BE2C (cell line): ENCODE data around the gene SH2D2A.

Experiments used
- DNase-seq: peaks from one replicate; pipeline ENCODE4 v3.0.0-alpha.2; 2020
- H3K27me3 ChIP-seq: fragments of 250-450 bp; sonication (Bioruptor Pico); 2 replicates; pipeline ENCODE4 v1.5.1; 2020; ENCODE audit warnings: mild to moderate bottlenecking
- H3K36me3 ChIP-seq: fragments of 250-450 bp; sonication (Bioruptor Pico); 2 replicates; pipeline ENCODE4 v1.5.1; 2020; ENCODE audit warnings: mild to moderate bottlenecking
- H3K4me1 ChIP-seq: fragments of 250-450 bp; sonication (Bioruptor Pico); 2 replicates; pipeline ENCODE4 v1.5.1; 2020
- H3K4me3 ChIP-seq: 2 replicates; pipeline ENCODE4 v1.5.1; 2011; ENCODE audit warnings: low read depth, low read length
- H3K9me3 ChIP-seq: fragments of 250-450 bp; sonication (Bioruptor Pico); 2 replicates; pipeline ENCODE4 v1.5.1; 2020
- TF ChIP-seq, protein P1 (sequence below): IDR thresholded peaks from 2 replicates; pipeline ENCODE4 v1.5.1; 2012; ENCODE audit warnings: mild to moderate bottlenecking, low read depth, low read length

Gene SH2D2A

DNA sequence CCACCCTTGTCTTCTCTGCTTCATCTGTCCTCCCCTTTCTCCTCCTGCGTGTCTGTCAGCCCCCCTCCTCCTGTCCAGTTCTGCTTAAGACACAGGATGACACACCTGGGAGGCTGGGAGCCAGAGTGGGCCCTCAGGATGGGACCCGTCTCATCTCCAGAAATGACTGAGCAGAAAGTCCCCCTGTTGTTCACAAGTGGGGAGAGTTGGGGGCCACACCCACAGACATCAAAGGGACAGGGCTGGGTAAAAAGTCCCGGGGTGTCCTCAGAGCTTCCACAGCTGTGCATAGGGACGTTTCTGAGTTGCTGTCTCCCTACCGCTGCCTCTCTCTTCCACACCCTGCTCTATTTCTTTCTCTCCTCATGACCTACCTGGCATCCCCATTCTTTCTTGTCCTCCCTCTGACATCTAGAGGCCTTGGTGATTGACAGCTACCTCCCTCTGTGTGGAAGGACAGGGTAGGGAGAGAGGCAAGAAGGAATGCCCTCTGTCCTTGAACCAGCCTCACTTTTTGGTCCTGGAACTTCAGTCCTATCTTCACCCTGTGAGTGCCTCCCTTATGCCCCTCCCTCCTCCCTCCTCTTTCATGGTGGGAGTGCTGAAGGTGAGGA lies 19.5 kb upstream of the SH2D2A start:
- Histone ChIP-seq H3K4me3 (no peak overlapping the region), H3K27me3 (no peaks in the 10 kb centered on the region), H3K4me1 (peaks cover 10% of the 10 kb centered on the region), H3K36me3 (no peaks in the 10 kb centered on the region), H3K9me3 (no peaks in the 10 kb centered on the region)
- DNase-seq: no peak
- TF ChIP-seq, protein P1, sequence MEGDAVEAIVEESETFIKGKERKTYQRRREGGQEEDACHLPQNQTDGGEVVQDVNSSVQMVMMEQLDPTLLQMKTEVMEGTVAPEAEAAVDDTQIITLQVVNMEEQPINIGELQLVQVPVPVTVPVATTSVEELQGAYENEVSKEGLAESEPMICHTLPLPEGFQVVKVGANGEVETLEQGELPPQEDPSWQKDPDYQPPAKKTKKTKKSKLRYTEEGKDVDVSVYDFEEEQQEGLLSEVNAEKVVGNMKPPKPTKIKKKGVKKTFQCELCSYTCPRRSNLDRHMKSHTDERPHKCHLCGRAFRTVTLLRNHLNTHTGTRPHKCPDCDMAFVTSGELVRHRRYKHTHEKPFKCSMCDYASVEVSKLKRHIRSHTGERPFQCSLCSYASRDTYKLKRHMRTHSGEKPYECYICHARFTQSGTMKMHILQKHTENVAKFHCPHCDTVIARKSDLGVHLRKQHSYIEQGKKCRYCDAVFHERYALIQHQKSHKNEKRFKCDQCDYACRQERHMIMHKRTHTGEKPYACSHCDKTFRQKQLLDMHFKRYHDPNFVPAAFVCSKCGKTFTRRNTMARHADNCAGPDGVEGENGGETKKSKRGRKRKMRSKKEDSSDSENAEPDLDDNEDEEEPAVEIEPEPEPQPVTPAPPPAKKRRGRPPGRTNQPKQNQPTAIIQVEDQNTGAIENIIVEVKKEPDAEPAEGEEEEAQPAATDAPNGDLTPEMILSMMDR: no peak

DNA sequence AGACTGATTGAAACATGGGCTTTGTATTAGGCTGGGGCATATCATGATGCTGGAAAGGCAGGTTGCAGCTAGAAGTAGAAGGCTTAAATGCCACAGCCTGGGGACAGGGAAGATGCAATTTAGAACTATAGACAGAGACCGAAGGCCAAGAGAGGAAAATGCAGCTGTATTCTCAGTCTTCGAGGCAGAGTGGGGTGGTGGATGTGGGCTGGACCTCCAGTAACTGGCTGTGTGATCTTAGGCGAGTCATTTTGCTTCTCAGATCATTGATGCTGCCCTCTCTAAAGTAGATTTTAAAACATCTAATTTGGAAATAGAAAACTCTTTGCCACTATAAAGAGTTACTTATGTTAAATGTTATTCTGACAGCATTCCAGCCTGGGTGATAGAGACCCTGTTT lies 17.7 kb upstream of the SH2D2A start:
- H3K9me3 ChIP-seq: no peaks in the 10 kb centered on the region
- H3K27me3 ChIP-seq: no peaks in the 10 kb centered on the region

DNA sequence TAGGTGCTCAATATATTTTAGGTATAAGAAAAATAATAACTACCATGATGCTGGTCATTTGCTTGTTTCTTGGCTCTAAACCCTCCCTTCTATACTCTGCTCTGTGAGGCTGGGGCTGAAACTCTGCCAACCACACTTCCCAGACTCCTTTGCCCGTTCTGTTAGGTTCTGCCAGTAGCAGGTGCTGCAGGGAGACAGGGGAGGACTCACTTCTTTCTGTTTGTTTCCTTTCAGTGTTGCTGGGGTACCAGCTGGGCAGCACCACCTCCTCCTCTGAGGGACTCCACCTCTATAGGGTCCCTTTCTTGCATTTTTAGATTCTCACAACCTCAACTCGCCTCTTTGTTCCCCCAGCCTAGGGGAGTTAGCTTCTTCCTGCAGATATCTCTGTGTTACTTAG lies 17.0 kb upstream of the SH2D2A start:
- Histone ChIP-seq H3K9me3 (no peaks in the 10 kb centered on the region), H3K27me3 (no peaks in the 10 kb centered on the region), H3K36me3 (no peaks in the 10 kb centered on the region), H3K4me3 (no peak overlapping the region), H3K4me1 (no peaks in the 10 kb centered on the region)
- TF ChIP-seq, protein P1: no peak
- no peak for DNase-seq

More for the DNA sequence above, 17.7 kb upstream of the SH2D2A start:
- TF ChIP-seq, protein P1: no peak
- no peak for DNase-seq
- peaks cover 5% of the 10 kb centered on the region for H3K4me1 ChIP-seq
- no peak overlapping the region for H3K4me3 ChIP-seq
- H3K36me3 ChIP-seq: no peaks in the 10 kb centered on the region

DNA sequence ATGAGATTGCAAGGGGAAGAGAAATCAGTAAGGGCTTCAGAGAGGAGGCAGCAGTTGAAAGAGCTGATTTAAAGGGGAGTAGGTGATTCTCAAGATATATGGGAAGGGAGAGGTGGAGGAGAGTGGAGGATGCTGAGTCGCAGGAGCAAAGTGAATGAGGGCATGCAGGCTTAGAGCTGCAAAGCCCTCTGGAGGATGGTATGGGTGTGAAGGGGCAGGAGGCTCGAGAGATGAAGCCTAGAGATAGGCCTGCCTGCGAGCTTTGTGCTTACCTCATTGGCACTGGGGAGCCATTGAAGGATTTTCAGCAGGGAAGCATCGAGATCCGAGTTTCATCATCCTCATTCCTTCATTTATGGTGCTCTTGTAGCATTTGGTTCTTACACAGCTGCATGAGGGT lies 15.8 kb upstream of the SH2D2A start:
- no peak for DNase-seq
- TF ChIP-seq, protein P1: no peak
- H3K27me3 ChIP-seq: no peaks in the 10 kb centered on the region

DNA sequence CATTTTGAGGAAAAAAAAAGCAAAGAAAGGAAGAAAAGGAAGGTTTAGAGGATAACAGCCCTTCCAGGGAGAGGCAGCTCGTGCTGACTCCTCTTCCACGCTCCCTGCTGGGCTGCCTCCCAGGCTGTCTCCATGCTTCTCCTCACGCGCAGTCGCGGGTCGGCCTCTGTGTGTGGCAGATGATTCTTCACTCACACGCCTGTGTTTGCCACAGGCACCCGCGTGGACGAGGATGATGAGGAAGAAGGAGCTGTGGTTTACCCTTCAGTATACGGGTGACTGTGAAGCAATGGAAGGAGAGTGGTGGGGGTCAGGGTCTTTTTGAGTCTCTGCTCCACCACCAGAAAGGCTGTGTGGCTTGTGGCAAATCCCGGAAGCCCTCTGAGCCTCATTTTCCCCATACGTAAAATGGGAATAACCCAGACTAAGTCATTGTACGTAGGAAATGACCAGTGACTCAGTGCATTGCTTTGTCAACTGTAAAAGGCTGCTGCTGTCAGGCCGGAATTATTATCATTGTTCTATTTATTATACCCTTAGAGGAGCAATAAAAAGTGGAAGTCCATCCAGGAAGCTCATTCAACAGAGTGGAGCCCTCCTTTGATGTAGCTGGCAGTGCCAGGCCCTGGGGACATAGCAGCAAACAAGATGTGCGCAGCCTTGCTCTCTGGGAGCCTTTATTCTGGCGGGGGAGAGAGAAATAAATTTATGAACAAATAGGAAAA lies 11.9 kb upstream of the SH2D2A start:
- DNase-seq: no peak
- Histone ChIP-seq H3K9me3 (no peaks in the 10 kb centered on the region), H3K27me3 (no peaks in the 10 kb centered on the region), H3K4me3 (no peak overlapping the region), H3K36me3 (no peaks in the 10 kb centered on the region), H3K4me1 (no peaks in the 10 kb centered on the region)
- TF ChIP-seq, protein P1: no peak

More for the DNA sequence above, 15.8 kb upstream of the SH2D2A start:
- no peaks in the 10 kb centered on the region for H3K4me1 ChIP-seq
- no peak overlapping the region for H3K4me3 ChIP-seq
- no peaks in the 10 kb centered on the region for H3K36me3 ChIP-seq
- no peaks in the 10 kb centered on the region for H3K9me3 ChIP-seq

DNA sequence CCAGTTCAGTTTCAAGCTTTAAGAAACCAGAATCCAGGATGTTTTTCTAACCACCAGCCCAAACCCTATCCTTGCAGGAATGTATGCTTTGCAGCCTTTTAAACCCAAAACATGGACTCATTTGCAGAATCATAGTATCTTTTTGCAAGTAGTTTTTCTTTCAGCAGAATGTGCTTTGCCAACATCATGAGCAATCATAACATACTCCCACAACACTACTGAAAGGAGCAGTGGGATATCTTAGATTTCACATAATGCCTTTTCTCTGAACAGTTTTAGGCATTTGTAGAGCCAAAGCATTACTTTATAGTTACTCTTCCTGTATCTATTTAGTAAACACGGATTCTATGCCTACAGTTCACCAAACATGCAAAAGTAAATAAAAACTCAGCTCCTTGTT lies 10.0 kb upstream of the SH2D2A start:
- TF ChIP-seq, protein P1: no peak
- no peaks in the 10 kb centered on the region for H3K4me1 ChIP-seq
- H3K9me3 ChIP-seq: no peaks in the 10 kb centered on the region
- H3K27me3 ChIP-seq: no peaks in the 10 kb centered on the region
- no peaks in the 10 kb centered on the region for H3K36me3 ChIP-seq
- H3K4me3 ChIP-seq: no peak overlapping the region
- DNase-seq: no peak
